ENCODE data around the gene FBXO38. TPM values are rescaled to one million over a fixed set of nuclear protein-coding genes. Genes with fewer than 3 reads are reported as not detected.
A peak's percentile ranks its signal among the peaks of the same experiment; 100 is the strongest.

Gene FBXO38
- total and polyA plus RNA-seq, 2 of the 13 experiments (the other 11 are each of a cell fraction or from before 2014, with no cell fraction given), result 24.8 to 35.9 TPM

- no peak for TF ChIP-seq HNRNPL (IDR thresholded peaks at IDR 0.05; ENCODE audit: low read depth, low read length)
- TF ChIP-seq PLRG1 (conservative IDR thresholded peaks at IDR 0.05), result no peak
- TF ChIP-seq ZNF766 (CRISPR knock-in tag; IDR thresholded peaks at IDR 0.05; ENCODE audit: borderline replicate concordance), result no peak
- peak; percentile 31; the same call in 1 of the 2 replicates for TF ChIP-seq ZNF143 (CRISPR knock-in tag; IDR thresholded peaks at IDR 0.05)
- no peak; the same call in 1 of the 2 replicates for TF ChIP-seq HOXA3 (CRISPR knock-in tag; IDR thresholded peaks at IDR 0.05)
- no peak for TF ChIP-seq EED (CRISPR knock-in tag; IDR thresholded peaks at IDR 0.05)
- peak; percentile 79 for TF ChIP-seq CTCF (CRISPR knock-in tag; IDR thresholded peaks at IDR 0.05)
- peak; percentile 51; the same call in 1 of the 2 replicates for TF ChIP-seq CEBPG (CRISPR knock-in tag; IDR thresholded peaks at IDR 0.05)
- TF ChIP-seq ZNF574 (CRISPR knock-in tag; IDR thresholded peaks at IDR 0.05), result no peak
- TF ChIP-seq ZBTB33 (CRISPR knock-in tag; IDR thresholded peaks at IDR 0.05), result peak; percentile 44; the same call in 1 of the 2 replicates
- TF ChIP-seq SYNCRIP (IDR thresholded peaks at IDR 0.05; ENCODE audit: insufficient read depth, low read depth, low read length), result no peak
- TF ChIP-seq ZBTB49 (CRISPR knock-in tag; IDR thresholded peaks at IDR 0.05; ENCODE audit: borderline replicate concordance), result no peak
- no peak for TF ChIP-seq ZNF660 (CRISPR knock-in tag; IDR thresholded peaks at IDR 0.05; ENCODE audit: borderline replicate concordance, low read depth)
- no peak for TF ChIP-seq HIC2 (CRISPR knock-in tag; IDR thresholded peaks at IDR 0.05; ENCODE audit: low read depth)
- TF ChIP-seq MIER3 (CRISPR knock-in tag; IDR thresholded peaks at IDR 0.05; ENCODE audit: borderline replicate concordance), result no peak
- TF ChIP-seq SALL2 (CRISPR knock-in tag; IDR thresholded peaks at IDR 0.05), result no peak
- no peak for TF ChIP-seq MTA3 (CRISPR knock-in tag; IDR thresholded peaks at IDR 0.05)
Observed at GRCh38 chr5:148482697-148483462, 99.1 kb downstream of the FBXO38 start (continued).

Data from HepG2 (cell line).